Bronchial epithelial cell (primary cell): ENCODE data around the gene GUCA2B. TPM values are rescaled to one million over a fixed set of nuclear protein-coding genes. Genes with fewer than 3 reads are reported as not detected.

Source experiments
- DNase-seq: peaks from one replicate; pipeline ENCODE4 v3.0.0-alpha.2; 2010; ENCODE audit warnings: low read depth
- FAIRE-seq: peaks from 2 replicates; lab custom pipeline; 2011; peaks lifted over from hg19 to GRCh38; lab: Jason Lieb, UNC
- H3K27me3 ChIP-seq: 2 replicates; pipeline ENCODE4 v1.5.1; 2011; ENCODE audit warnings: low read length; ENCODE audit not compliant: control insufficient read depth, insufficient read depth
- H3K36me3 ChIP-seq: 2 replicates; pipeline ENCODE4 v1.5.1; 2011; ENCODE audit warnings: low read length; ENCODE audit not compliant: control insufficient read depth, insufficient read depth
- H3K4me3 ChIP-seq: 2 replicates; pipeline ENCODE4 v1.5.1; 2011; ENCODE audit warnings: mild to moderate bottlenecking, low read depth, low read length, control low read depth
- total RNA-seq: library from RNA; depleted of rRNA; stranded (reverse); fragments of >200 nt; gene quantifications from 2 replicates; pipeline ENCODE4 v1.2.1, GENCODE V29; 2014
- TF ChIP-seq, protein P1 (sequence below): IDR thresholded peaks from 2 replicates; pipeline ENCODE4 v1.5.1; 2011; ENCODE audit warnings: mild to moderate bottlenecking, moderate library complexity, low read length, control low read depth, inconsistent platforms; ENCODE audit not compliant: insufficient read depth, severe bottlenecking

Gene GUCA2B
- total RNA-seq, 1 donor from 2014 or later = not detected

DNA sequence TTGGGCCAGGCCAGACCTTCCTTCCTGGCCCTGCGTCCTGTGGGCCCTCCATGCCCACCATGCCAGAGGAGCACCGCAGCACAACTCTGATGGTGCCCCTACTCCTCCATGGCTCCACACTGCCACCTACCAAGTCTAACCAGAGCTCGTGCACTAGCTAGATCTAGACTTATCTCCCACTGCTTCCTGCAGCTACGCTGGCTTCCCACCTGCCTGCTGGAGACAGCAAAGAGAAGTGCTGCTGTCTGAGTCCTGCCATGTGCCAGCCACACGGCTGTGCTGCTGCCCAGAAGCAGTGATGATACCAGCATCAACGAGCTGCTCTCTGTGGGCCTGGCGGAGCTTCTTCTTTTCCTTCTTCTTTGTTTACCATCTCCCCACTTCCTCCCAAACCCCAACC is 4.5 kb downstream of the GUCA2B start:
- no peaks in the 10 kb centered on the region for H3K36me3 ChIP-seq
- DNase-seq (no peak), FAIRE-seq (no peak)
- no peak overlapping the region for H3K4me3 ChIP-seq
- peaks cover 2% of the 10 kb centered on the region for H3K27me3 ChIP-seq
- TF ChIP-seq, protein P1, sequence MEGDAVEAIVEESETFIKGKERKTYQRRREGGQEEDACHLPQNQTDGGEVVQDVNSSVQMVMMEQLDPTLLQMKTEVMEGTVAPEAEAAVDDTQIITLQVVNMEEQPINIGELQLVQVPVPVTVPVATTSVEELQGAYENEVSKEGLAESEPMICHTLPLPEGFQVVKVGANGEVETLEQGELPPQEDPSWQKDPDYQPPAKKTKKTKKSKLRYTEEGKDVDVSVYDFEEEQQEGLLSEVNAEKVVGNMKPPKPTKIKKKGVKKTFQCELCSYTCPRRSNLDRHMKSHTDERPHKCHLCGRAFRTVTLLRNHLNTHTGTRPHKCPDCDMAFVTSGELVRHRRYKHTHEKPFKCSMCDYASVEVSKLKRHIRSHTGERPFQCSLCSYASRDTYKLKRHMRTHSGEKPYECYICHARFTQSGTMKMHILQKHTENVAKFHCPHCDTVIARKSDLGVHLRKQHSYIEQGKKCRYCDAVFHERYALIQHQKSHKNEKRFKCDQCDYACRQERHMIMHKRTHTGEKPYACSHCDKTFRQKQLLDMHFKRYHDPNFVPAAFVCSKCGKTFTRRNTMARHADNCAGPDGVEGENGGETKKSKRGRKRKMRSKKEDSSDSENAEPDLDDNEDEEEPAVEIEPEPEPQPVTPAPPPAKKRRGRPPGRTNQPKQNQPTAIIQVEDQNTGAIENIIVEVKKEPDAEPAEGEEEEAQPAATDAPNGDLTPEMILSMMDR = no peak

DNA sequence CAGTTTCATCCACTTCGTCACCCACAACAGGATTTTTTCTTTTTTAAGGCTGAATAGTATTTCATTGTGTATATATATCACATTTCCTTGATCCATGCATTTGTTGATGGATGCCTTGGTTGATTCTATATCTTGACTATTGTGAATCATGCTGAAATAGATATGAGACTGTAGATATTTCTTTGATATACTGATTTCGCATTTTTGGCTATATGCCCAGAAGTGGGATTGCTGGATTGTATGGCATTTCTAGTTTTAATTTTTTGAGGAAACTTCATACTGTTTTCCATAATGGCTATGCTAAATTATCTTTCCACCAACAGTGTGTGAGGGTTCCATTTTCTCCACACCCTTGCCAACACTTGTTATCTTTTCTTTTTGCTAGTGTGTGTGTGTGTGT is 5.0 kb downstream of the GUCA2B start:
- H3K4me3 ChIP-seq = no peak overlapping the region
- DNase-seq (no peak), FAIRE-seq (no peak)
- no peaks in the 10 kb centered on the region for H3K27me3 ChIP-seq
- TF ChIP-seq, protein P1 = no peak
- no peaks in the 10 kb centered on the region for H3K36me3 ChIP-seq

DNA sequence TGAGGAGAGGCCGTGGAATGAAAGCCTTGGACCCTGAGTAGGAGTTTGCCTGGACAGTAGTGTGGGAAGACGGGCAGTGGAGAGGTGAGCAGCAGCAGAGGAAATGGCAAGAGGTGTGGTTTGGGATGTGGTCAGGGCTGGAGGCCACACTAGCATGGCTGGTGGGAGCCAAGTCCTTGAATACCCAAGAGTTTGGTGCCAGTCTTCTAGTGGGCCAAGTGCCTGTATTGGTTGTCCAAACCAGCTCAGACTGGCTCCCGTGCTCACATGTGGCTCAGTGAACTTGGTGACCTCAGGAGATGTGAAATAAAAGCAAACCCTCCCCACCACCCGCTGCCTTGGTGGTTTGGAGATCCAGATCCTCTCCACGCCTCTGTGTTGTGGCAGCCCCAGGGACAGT is 9.0 kb downstream of the GUCA2B start:
- no peak for FAIRE-seq
- TF ChIP-seq, protein P1 = no peak
- DNase-seq = no peak
- H3K36me3 ChIP-seq = no peaks in the 10 kb centered on the region
- H3K4me3 ChIP-seq = no peak overlapping the region
- no peaks in the 10 kb centered on the region for H3K27me3 ChIP-seq

DNA sequence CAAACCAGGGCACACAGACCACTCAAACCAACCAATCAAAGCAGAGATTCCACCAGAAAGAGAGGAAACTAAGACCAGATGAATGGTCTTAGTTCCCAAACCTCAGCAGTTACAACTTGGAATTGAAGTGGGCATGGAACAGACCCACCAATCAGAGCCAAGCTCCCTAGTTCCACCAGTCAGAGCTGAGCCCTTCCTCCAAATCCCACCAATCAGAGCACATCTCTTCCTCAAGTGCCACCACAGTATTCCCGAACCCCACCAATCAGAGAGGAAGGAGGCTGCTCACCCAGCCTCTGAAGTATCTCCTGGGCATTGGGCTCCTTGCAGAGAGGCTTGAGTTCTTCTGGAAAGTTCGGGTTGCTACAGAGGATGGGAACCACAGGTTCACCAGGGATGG is 9.9 kb downstream of the GUCA2B start:
- Histone ChIP-seq H3K36me3 (no peaks in the 10 kb centered on the region), H3K4me3 (no peak overlapping the region), H3K27me3 (no peaks in the 10 kb centered on the region)
- DNase-seq (no peak), FAIRE-seq (no peak)
- TF ChIP-seq, protein P1 = no peak

DNA sequence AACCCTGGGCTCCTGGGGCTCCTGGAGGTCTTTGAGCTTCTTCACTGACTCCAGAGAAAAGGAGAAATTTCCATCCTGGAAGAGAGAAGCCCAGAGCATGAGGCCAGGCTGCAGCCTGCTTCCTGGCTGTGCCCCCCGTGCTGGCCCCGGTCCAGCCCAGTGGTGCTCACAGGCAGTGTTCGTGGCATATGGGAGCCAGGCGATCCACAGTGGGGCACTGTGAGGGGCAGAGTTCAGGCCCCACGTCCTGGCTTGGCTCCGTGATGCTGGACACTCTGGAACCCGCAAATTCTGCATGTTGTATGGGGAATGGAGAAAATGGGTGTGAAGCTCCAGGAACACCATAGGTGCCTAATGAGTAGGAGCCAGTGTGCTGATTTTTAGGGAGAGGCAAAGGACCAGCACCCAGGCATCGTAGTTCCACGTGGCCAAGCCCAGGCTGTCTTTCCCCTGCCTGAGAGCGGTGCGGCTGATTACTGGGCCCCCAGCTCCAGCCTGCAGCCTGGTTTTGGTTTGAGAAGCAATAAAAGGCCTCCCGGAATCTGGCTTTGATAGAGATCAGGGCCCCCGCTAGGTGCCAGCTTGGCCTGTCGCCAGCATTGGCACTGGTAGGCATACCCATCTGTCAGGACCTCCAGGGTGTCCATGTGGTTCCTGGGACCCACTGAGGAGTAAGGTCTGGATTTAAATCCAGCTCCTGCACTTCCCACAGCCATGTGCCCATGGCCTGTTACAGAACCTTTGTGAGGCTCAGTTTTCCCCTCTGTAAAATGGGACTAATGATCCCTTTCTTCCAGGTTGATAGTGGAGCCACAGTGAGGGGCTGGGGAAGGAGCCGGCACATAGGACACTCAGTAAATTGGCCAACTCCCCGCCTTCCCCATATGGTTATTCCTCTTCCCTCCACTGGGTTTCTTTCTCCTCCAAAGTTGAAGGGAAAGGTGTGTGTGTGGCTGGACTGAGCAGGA is 10.6 kb downstream of the GUCA2B start:
- FAIRE-seq = no peak
- Histone ChIP-seq H3K4me3 (no peak overlapping the region), H3K27me3 (no peaks in the 10 kb centered on the region), H3K36me3 (no peaks in the 10 kb centered on the region)
- DNase-seq = no peak
- TF ChIP-seq, protein P1 = no peak
